HG03439 (cell line): ENCODE measurements around the gene USP37.

Experiments
- ATAC-seq: cut with Tn5 transposase; IDR thresholded peaks from one replicate; pipeline ENCODE4 v1.9.1; 2021; ENCODE audit warnings: mild to moderate bottlenecking, moderate library complexity; ENCODE audit not compliant: unreplicated experiment

USP37 gene

GRCh38 chr2:218479595-218479994 lies 88.6 kb downstream of the USP37 start:
- no peak for ATAC-seq

GRCh38 chr2:218478544-218478943 lies 89.6 kb downstream of the USP37 start:
- no peak for ATAC-seq

GRCh38 chr2:218477247-218477646 lies 90.9 kb downstream of the USP37 start:
- no peak for ATAC-seq

GRCh38 chr2:218476676-218477075 lies 91.5 kb downstream of the USP37 start:
- no peak for ATAC-seq

- no peak for ATAC-seq
These were observed 93.6 kb downstream of the USP37 start for GRCh38 chr2:218474527-218474926.

GRCh38 chr2:218472988-218473387 lies 95.2 kb downstream of the USP37 start:
- ATAC-seq, result no peak

GRCh38 chr2:218471982-218472381 lies 96.2 kb downstream of the USP37 start:
- ATAC-seq, result no peak

GRCh38 chr2:218471036-218471435 lies 97.1 kb downstream of the USP37 start:
- no peak for ATAC-seq

GRCh38 chr2:218470448-218470847 lies 97.7 kb downstream of the USP37 start:
- ATAC-seq, result no peak

GRCh38 chr2:218465987-218466633 lies 102.0 kb downstream of the USP37 start:
- no peak for ATAC-seq

- no peak for ATAC-seq
These were observed 109.6 kb downstream of the USP37 start for GRCh38 chr2:218458598-218458997.

- no peak for ATAC-seq
These were observed 111.3 kb downstream of the USP37 start for GRCh38 chr2:218456849-218457248.

- no peak for ATAC-seq
These were observed 116.1 kb downstream of the USP37 start for GRCh38 chr2:218452079-218452478.

GRCh38 chr2:218448934-218449333 lies 119.2 kb downstream of the USP37 start:
- no peak for ATAC-seq

GRCh38 chr2:218447072-218447471 lies 121.1 kb downstream of the USP37 start:
- no peak for ATAC-seq

GRCh38 chr2:218446547-218446946 lies 121.6 kb downstream of the USP37 start:
- ATAC-seq, result no peak

- ATAC-seq, result no peak
These were observed 122.5 kb downstream of the USP37 start for GRCh38 chr2:218445602-218446001.

GRCh38 chr2:218444692-218445357 lies 123.3 kb downstream of the USP37 start:
- ATAC-seq, result no peak

- ATAC-seq, result no peak
These were observed 129.6 kb downstream of the USP37 start for GRCh38 chr2:218438596-218438995.

GRCh38 chr2:218437969-218438368 lies 130.2 kb downstream of the USP37 start:
- ATAC-seq, result no peak

- ATAC-seq, result no peak
These were observed 131.2 kb downstream of the USP37 start for GRCh38 chr2:218436992-218437391.
